Gastrocnemius medialis (tissue), 4 donors: Measurements from ENCODE around the gene PLCG2.

ENCODE experiments used
- CTCF ChIP-seq, 5 experiments: fragments of 450-650 bp in 3 of 5; fragments of 200-600 bp in 2 of 5; sonication (generic) in 2 of 5; IDR thresholded peaks in 4 of 5; conservative IDR thresholded peaks in 1 of 5; 1 replicate in 4 of 5; 2 replicates in 1 of 5; pipeline ENCODE4 v1.5.1; 2016 to 2019; ENCODE audit warnings: antibody characterized with exemption in 5 of 5, mild to moderate bottlenecking in 3 of 5, moderate library complexity in 3 of 5
- POLR2A ChIP-seq, 2 donors: fragments of 450-650 bp; IDR thresholded peaks; one replicate each; pipeline ENCODE4 v1.6.1; 2017; ENCODE audit warnings: antibody characterized with exemption in 2 of 2, mild to moderate bottlenecking in 2 of 2, moderate library complexity in 2 of 2

- TF ChIP-seq POLR2A (IDR thresholded peaks at IDR 0.05) (no peak), CTCF (IDR thresholded peaks at IDR 0.05 in 4 of 5, conservative IDR thresholded peaks at IDR 0.05 in 1 of 5) (no peak)
Measured at GRCh38 chr16:81928975-81929374, 149.9 kb downstream of the PLCG2 start.
